ENCODE measurements around the gene CSRP3. TPM values are rescaled to one million over a fixed set of nuclear protein-coding genes. Genes with fewer than 3 reads are reported as not detected.

The CSRP3 gene
- total RNA-seq = not detected in 2 replicates

GRCh38 chr11:19201737-19202605 lies at the start of gene CSRP3:
CSRP3 (minus strand) TSS chr11:19201983; CDS start chr11:19192448, 9,535 bp downstream.

DNA sequence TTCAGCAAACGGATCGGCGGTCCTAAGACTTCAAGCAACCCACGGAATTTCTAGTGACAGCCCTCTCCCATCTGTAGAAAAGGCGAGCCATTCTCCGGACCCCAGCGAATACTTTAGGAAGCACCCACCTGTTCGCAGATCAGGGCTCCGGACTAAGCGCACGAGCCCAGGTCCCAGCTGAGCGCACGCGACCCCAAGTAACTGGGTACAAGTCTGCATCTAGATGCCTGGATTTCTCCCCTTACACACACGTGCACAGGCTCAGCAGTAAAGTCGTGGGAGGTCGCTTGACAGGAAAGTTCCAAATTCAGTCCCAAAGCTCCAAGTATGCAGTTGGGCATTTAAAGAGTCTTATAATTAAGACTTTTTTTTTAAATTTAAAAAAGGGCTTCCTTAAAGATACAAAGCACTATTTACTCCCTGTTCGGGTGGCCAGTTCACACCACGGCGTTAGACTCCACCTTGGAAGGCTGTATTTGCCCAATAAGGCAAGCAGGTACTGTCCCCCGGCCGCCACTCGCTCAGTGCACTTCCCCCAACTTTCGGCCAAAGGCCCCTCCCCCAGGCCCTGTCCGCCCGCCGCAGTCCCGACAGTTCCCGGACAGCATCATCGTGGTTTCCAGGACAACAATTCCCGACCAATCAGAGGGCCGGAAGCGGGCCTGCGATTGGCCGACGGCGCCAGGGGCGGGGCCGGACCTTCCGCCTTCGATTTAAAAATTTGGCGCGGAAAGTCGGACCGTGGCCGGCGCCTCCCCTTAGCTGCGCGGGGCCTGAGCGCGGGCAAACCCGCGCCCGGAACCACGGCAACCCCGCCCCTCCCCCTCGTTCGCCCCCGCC lies 38.9 kb upstream of the CSRP3 start, which contains the start of gene E2F8:
TSS of gene E2F8 (minus strand) at position 526 of the 840 bp plus-strand sequence. CDS start 824 bp downstream, outside the sequence.

Other genes starting within 250 kb of the CSRP3 start
- not detected in 2 replicates for gene MRGPRX2, start 141.3 kb downstream of the CSRP3 start, total RNA-seq
- 27.0 and 40.5 TPM in 2 replicates for gene ZDHHC13, start 84.8 kb downstream of the CSRP3 start, total RNA-seq
- 2.1 and 2.3 TPM in 2 replicates for gene E2F8, start 39.0 kb upstream of the CSRP3 start, total RNA-seq